CD4-positive, alpha-beta T cell treated with Interleukin-2 at 100 ng/mL for 4 hours (primary cell): ENCODE measurements around the gene ARL6IP4.
A peak's percentile ranks its signal among the peaks of the same experiment; 100 is the strongest.
"Not testable (repeated sequence)": the region's sequence is repeated elsewhere in the genome, so short reads cannot be mapped to it uniquely, and the experiment has no call there.

Experiments used
- DNase-seq: peaks from one replicate; pipeline ENCODE4 v3.0.0-alpha.2; 2020; ENCODE audit warnings: low spot score

Gene ARL6IP4

DNA sequence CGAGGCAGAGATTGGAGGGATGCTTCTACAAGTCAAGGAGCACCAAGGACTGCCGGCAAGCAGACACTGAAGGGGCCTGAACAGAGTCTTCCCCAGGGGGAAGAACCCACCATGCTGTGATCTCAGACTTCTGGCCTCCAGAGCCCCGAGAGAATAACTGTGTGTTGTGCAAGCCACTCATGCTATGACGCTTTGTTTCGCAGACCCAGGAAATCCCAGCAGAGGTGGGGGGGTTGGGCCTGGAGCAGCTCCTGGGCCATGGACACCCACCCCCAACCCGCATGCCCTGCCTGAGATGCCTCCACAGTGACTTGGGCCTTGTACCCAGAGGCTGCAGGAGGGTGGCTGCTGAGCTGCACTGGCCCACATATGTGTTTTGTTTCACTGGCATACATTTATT lies 31.2 kb downstream of the ARL6IP4 start:
- no peak for DNase-seq

DNA sequence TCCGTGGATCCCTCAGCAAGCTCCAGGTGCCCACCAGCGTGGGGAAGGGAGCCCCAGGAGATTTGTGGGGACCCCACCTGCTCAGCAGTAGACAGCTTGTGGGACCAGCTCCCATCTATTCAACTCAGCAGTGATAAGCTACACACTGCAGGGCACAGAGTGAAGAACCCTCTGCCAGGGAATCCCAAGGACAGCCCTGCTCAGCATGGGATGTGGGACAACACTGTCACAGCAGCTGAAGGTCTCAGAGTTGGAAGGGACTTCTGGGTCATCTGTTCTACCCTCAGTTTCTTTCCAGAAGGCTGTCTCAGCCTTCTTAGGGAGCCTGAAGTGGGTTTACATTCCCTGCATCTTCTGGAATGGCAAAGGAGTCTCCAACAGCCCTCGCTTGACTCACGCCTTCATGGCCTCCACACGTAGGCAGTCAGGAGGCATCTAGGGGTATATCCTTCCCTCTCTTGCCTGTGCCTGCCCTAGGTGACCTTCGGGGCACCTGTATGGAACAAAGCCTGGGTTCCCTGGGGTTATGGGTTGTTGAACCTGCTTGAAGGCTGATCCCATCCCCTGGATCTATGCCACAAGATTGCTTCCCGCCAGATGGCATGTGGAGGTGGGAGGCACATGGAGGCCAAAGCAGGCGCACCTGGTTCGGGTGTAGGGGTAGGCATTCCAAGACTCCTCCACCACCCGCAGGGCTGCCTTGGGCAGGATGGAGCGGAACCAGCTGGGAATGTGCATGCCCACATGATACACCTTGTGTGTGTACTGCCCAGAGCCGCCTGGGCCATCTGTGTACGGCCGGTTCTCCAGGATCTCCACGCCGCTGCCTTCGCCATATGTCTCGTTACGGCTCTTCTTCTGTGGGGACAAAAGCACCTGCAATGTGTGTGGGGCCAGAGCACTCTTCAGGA lies 33.0 kb downstream of the ARL6IP4 start:
- no peak for DNase-seq

DNA sequence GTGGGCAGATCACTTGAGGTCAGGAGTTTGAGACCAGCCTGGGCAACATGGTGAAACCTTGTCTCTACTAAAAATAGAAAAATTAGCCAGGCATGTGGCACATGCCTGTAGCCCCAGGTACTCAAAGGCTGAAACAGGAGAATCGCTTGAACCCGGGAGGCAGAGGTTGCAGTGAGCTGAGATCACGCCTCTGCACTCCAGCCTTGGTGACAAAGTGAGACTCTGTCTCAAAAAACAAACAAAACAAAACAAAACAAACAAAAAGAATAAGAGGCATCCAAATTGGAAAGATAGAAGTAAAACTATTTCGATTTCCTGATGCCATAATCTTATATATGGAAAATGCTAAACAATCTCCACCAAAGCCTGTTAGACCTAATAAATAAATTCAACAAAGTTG lies 34.0 kb downstream of the ARL6IP4 start:
- not testable (repeated sequence) for DNase-seq

DNA sequence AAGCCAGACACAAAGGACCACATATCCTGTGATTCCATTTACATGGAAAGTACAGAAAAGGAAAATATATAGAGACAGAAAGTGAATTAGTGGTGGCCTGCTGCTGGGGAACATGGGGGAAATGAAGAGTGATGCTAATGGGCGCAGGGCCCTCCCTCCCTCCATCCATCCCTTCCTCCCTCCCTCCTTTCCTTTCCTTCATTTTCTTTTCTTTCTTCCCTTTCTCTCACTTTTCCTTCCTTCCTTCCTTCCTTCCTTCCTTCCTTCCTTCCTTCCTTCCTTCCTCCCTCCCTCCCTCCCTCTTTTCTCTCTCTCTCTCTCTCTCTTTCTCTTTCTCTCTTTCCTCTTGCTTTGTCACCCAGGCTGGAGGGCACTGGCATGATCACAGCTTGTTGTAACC lies 37.3 kb downstream of the ARL6IP4 start:
- no peak for DNase-seq

DNA sequence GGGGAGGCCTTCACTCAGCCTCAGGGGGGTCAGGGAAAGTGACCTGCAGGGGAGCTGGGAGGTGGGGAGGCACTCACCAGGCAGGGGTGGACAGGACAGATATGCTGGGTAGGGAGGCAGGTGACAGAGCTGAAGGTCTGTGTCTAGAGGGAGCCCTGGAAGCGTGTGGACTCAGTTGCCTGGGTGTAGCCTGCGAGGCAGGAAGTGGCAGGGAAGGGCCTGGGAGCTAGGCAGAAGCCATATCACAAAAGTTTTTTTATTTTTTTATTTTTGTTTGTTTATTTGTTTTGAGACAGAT lies 39.3 kb downstream of the ARL6IP4 start:
- DNase-seq = no peak

DNA sequence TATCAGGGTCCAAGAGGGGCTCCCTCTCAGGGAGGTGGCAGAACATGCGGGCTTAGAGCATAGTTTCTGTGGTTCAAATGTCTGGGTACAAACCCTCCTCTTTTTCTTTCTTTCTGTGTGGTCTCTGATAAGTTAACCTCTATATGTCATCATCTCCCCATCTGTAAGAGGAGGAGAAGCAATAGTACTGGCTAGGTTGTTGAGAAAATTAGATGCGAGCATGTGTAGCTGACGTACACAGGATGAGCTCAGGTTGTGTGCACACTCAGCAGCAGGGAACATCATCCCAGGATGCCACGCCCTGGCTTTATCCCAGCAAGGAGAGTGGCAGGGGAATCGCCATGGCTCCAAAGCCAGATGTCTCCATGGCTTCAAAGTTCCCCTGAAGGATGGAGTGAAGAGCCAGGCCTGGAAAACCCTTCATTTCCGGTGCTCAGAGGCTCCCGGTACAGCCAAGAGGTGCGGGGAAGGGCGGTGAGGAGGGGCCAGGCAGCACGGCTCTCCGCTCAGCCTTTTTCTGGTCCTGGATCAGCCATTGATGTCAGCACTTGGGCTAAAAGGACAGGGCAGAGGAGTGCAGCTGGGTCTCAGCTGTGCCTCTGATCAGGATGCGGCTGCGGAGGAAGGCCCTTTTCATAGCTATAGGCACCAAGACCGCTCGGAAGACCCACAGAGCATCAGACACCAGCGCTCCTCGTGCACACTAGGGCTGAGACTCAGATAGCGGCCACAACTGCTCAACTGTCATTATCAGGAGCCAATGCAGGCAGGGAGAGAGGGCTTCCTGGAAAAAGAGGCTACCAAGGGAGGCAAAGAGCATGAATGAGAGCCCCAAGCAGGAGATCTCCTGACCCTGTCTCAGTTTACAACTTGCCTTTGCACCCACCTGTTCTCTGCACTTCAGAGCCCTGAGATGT lies 41.5 kb downstream of the ARL6IP4 start:
- no peak for DNase-seq

DNA sequence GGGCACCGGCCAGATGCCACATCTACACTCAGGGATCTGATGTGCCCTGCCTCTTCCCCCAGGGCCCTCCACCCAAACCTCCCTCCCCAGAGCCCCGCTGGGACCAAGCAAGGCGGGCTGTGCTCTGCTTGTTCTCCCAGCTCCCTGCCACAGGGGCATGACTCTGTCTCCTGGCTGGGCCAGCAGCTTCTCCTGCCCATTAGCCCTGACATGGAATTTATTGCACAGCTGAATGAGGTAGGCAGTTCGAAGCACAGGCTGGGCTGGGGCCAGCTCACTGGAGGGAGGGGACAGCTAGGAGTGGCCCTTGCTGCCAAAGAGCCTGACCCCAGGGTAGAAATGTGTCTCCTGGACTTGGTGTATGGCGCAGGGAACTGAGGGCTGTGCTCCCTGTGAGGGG lies 42.4 kb downstream of the ARL6IP4 start:
- no peak for DNase-seq

DNA sequence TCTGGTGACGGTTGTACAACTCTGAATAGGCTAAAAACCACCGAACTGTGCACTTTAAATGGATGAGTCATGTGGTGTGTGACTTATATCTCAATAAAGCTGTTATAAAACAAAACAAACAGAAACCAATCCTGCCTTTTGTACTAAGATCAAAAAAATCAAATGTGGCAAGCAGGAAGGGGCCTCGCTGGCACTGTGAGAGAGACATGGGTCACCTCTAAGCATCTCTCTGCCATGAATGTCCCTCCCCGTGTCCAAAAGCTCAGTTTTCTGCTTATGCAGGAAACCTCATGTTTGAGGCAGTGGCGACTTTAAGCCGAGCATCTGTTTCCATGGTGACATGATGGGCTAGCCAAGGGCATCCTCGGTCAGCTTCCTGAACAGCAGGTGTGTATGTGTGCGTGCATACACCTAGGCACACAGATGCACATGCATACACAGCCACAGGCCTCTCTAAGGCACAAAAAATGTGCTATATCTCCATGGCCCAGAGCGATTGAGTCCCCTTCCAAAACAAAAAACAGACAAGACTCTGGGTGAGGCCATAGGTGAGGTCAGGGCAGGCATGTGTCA lies 44.4 kb downstream of the ARL6IP4 start:
- DNase-seq = peak; percentile 9

DNA sequence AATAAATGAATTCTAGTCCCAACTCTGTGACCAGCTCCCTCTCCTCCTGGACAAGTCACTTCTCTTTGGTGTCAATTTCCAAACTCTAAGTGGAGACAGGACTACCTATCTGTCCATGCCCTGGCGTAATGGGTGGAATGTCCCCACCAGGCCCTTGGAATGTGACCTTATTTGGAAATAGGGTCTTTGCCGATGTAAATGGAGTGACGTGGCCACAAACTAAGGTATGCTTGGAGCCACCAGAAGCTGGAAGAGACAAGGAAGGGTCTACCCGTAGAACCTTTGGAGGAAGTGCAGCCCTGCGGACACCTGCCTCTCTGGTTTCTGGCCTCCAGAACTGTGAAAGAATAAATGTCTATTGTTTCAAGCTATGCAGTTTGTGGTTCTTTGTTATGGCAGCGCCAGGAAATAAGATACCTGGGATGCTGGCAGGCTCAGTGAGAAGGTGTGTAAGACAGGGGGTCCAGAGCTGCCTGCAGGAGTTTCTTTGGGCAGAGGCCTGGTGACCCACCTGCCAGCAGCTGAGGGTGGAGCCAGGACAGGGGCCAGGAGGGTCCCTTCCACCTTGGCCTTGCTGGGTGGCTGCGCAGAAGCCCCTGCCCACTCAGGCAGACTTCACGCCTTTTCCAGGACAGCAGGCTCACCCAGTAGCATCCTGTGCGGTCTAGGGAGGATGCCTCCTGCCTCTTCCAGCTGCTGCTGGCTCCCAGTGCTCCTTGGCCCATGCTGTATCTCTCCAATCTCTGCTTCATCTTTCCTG lies 45.8 kb downstream of the ARL6IP4 start:
- DNase-seq = no peak

DNA sequence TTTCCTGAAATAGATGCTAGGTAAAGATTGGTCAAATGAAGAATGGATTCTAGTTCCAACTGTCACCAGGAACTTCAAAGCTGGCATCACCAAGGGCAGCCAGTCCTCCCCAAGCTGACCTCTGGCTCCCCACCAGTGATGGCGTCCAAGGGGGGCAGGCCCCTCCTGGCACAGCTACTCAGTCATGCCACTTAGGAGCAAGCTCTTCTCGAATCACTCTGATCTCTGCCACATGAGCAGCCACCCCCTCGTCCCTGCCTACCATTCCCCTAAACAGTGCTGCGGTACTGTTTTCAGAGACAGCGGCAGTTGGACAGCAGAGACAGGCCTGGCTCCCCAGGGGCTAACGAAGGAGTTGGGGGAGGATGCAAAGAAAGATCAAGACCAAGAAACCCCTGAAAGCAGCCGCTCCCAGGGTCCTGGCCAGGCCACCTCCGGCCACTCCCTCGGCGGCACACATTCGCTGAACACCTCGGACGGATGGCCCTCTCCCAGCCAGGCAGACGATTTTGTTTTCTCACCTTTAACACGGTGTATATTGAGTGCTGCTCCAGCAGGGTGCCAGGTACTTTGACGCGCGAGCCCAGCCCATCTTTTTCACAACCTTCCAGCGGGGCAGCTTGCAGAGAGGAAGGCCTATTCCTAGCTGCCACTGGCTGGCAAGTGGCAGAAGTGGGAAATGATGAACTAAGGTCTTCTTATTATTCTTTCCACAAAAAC lies 47.4 kb downstream of the ARL6IP4 start:
- no peak for DNase-seq

DNA sequence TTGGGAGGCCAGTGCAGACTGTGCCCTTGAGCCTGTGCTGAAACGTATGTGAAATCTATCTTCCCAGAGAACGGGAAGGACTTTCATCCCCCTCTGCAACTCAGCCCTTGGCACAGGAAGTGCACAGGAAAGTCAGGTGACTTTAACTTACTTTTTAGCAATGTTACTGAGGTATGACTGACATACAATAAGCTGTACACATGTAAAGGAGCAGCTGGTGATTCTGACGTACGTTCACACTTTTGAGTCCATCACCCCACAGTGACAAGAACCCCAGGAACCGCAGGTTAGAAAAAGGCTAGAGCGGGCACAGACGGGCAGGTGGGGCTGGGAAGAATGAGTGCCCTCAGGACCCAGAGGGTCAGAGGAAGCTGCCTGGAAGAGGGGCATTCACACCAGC lies 48.0 kb downstream of the ARL6IP4 start:
- DNase-seq = no peak

DNA sequence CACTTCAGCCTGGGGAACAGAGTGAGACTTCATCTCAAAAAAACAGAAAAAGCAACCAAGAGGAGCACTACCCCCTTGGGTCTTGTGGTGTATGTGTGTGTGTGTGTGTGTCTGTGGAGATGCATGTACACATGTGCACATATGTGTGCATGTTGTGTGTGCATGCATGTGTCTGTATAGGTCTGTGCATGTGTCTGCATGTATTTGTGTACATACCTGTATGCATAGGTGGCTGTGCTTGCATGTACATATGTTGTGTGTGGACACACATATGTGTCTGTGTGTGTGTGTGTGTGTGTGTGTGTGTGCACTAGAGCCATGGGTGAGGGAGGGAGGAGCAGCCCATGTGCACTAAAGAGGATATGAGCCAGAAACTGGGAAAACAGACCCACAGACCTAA lies 49.1 kb downstream of the ARL6IP4 start:
- no peak for DNase-seq

DNA sequence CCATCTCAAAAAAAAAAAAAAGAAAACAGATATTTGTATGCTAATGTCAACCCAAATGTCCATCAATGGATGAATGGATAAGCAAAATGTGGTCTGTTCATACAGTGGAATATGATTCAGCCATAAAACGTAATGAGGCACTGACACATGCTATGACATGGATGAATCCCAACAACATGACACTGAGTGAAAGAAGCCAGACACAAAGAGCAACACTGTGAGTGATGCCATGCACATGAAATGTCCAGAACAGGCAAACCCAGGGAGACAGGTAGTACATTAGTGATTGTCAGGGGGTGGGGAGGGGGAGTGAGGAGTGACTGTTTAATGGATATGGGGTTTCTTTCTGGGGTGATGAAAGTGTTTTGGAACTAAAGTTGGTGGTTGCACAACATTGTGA lies 50.2 kb downstream of the ARL6IP4 start:
- DNase-seq = no peak

DNA sequence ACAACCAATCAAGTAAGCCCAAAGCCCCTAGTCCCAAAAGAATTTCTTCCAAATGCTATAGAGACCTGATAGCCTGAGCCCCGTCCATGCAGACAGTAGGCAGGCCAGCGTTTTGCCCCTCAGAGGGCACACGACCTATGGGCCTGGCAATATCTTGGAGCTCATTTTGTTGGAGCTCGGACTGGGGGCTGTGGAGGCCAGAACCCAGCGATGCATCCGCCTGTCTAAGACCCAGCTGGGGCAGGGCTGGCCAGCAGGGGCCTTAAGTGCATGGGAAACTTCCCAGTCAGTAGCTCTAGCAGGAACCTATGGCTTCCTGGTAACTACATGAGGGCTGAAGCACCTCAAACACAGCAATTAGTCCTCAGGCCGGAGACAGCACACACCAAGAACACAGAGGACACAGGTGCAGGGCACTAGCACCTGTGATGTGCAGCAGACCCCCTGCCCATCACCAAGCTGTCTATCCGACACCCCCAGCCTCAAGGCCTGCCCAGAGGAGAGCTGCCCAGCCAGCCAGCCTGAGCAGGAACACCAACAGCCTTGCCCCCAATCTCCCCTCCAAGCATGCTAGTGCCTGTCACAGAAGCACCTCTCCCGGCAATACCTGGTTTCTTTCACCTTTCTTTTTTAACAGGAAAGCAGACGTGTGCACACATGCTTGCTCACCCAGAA lies 50.8 kb downstream of the ARL6IP4 start:
- DNase-seq = no peak
